Measurements from ENCODE around the gene SMAP1. TPM values are rescaled to one million over a fixed set of nuclear protein-coding genes. Genes with fewer than 3 reads are reported as not detected.

Gene SMAP1
- total RNA-seq, 3 donors from 2014 or later = 21.1 to 23.2 (median 22.6) TPM

- no peak overlapping the region for H3K4me3 Mint-ChIP-seq
- peaks cover 1% of the 10 kb centered on the region for H3K4me1 Mint-ChIP-seq (ENCODE audit: low read depth)
- ATAC-seq = no peak
- peaks cover 10% of the 10 kb centered on the region for H3K9me3 Mint-ChIP-seq
- no peak for DNase-seq
- H3K27me3 Mint-ChIP-seq (ENCODE audit: low read depth) = no peaks in the 10 kb centered on the region
- H3K36me3 Mint-ChIP-seq (ENCODE audit: insufficient read depth) = peaks cover 22% of the 10 kb centered on the region
Observed at GRCh38 chr6:70820778-70821177, 153.1 kb downstream of the SMAP1 start.

GRCh38 chr6:70821751-70822150 is 154.1 kb downstream of the SMAP1 start:
- H3K9me3 Mint-ChIP-seq = peaks cover 10% of the 10 kb centered on the region
- peaks cover 17% of the 10 kb centered on the region for H3K36me3 Mint-ChIP-seq (ENCODE audit: insufficient read depth)
- H3K27me3 Mint-ChIP-seq (ENCODE audit: low read depth) = no peaks in the 10 kb centered on the region
- ATAC-seq (no peak), DNase-seq (no peak)
- H3K4me3 Mint-ChIP-seq = no peak overlapping the region
- H3K4me1 Mint-ChIP-seq (ENCODE audit: low read depth) = peaks cover 1% of the 10 kb centered on the region

- no peak for ATAC-seq
Observed at GRCh38 chr6:70823651-70824050, 156.0 kb downstream of the SMAP1 start.

GRCh38 chr6:70831427-70831826 is 163.7 kb downstream of the SMAP1 start:
- no peaks in the 10 kb centered on the region for H3K4me1 Mint-ChIP-seq (ENCODE audit: low read depth)
- DNase-seq (no peak), ATAC-seq (no peak)
- peaks cover 7% of the 10 kb centered on the region for H3K36me3 Mint-ChIP-seq (ENCODE audit: insufficient read depth)
- peaks cover 4% of the 10 kb centered on the region for H3K9me3 Mint-ChIP-seq
- H3K4me3 Mint-ChIP-seq = no peak overlapping the region
- no peaks in the 10 kb centered on the region for H3K27me3 Mint-ChIP-seq (ENCODE audit: low read depth)

More at GRCh38 chr6:70823651-70824050, 156.0 kb downstream of the SMAP1 start:
- no peak for DNase-seq
- Mint-ChIP-seq H3K27me3 (ENCODE audit: low read depth) (no peaks in the 10 kb centered on the region), H3K36me3 (ENCODE audit: insufficient read depth) (peaks cover 17% of the 10 kb centered on the region), H3K9me3 (peaks cover 10% of the 10 kb centered on the region), H3K4me1 (ENCODE audit: low read depth) (peaks cover 1% of the 10 kb centered on the region), H3K4me3 (no peak overlapping the region)

GRCh38 chr6:70834520-70834919 is 166.8 kb downstream of the SMAP1 start:
- no peak for DNase-seq
- H3K36me3 Mint-ChIP-seq (ENCODE audit: insufficient read depth) = peaks cover 10% of the 10 kb centered on the region
- ATAC-seq = no peak
- H3K9me3 Mint-ChIP-seq = peaks cover 4% of the 10 kb centered on the region
- no peak overlapping the region for H3K4me3 Mint-ChIP-seq
- no peaks in the 10 kb centered on the region for H3K27me3 Mint-ChIP-seq (ENCODE audit: low read depth)
- peaks cover 2% of the 10 kb centered on the region for H3K4me1 Mint-ChIP-seq (ENCODE audit: low read depth)

- ATAC-seq = no peak
- no peak overlapping the region for H3K4me3 Mint-ChIP-seq
- no peaks in the 10 kb centered on the region for H3K9me3 Mint-ChIP-seq
- H3K27me3 Mint-ChIP-seq (ENCODE audit: low read depth) = no peaks in the 10 kb centered on the region
- DNase-seq = no peak
- peaks cover 10% of the 10 kb centered on the region for H3K36me3 Mint-ChIP-seq (ENCODE audit: insufficient read depth)
- peaks cover 2% of the 10 kb centered on the region for H3K4me1 Mint-ChIP-seq (ENCODE audit: low read depth)
Observed at GRCh38 chr6:70838907-70839285, 171.2 kb downstream of the SMAP1 start.

- Mint-ChIP-seq H3K4me3 (no peak overlapping the region), H3K9me3 (no peaks in the 10 kb centered on the region), H3K4me1 (ENCODE audit: low read depth) (peaks cover 2% of the 10 kb centered on the region), H3K27me3 (ENCODE audit: low read depth) (no peaks in the 10 kb centered on the region), H3K36me3 (ENCODE audit: insufficient read depth) (peaks cover 10% of the 10 kb centered on the region)
- no peak for DNase-seq
- ATAC-seq = no peak
Observed at GRCh38 chr6:70839286-70840266, 171.9 kb downstream of the SMAP1 start.

- ATAC-seq (no peak), DNase-seq (no peak)
- Mint-ChIP-seq H3K4me3 (no peak overlapping the region), H3K36me3 (ENCODE audit: insufficient read depth) (peaks cover 15% of the 10 kb centered on the region), H3K4me1 (ENCODE audit: low read depth) (peaks cover 6% of the 10 kb centered on the region), H3K9me3 (no peaks in the 10 kb centered on the region), H3K27me3 (ENCODE audit: low read depth) (no peaks in the 10 kb centered on the region)
Observed at GRCh38 chr6:70841112-70841511, 173.4 kb downstream of the SMAP1 start.

GRCh38 chr6:70842541-70842940 is 174.9 kb downstream of the SMAP1 start:
- H3K4me1 Mint-ChIP-seq (ENCODE audit: low read depth) = peaks cover 6% of the 10 kb centered on the region
- H3K9me3 Mint-ChIP-seq = no peaks in the 10 kb centered on the region
- ATAC-seq (no peak), DNase-seq (no peak)
- H3K27me3 Mint-ChIP-seq (ENCODE audit: low read depth) = no peaks in the 10 kb centered on the region
- no peak overlapping the region for H3K4me3 Mint-ChIP-seq
- H3K36me3 Mint-ChIP-seq (ENCODE audit: insufficient read depth) = peaks cover 18% of the 10 kb centered on the region

- no peak for DNase-seq
- ATAC-seq = no peak
- no peaks in the 10 kb centered on the region for H3K9me3 Mint-ChIP-seq
- H3K36me3 Mint-ChIP-seq (ENCODE audit: insufficient read depth) = peaks cover 20% of the 10 kb centered on the region
- no peak overlapping the region for H3K4me3 Mint-ChIP-seq
- H3K27me3 Mint-ChIP-seq (ENCODE audit: low read depth) = no peaks in the 10 kb centered on the region
- peaks cover 6% of the 10 kb centered on the region for H3K4me1 Mint-ChIP-seq (ENCODE audit: low read depth)
Observed at GRCh38 chr6:70843328-70843918, 175.7 kb downstream of the SMAP1 start.

- H3K4me3 Mint-ChIP-seq = no peak overlapping the region
- DNase-seq = no peak
- peaks cover 20% of the 10 kb centered on the region for H3K36me3 Mint-ChIP-seq (ENCODE audit: insufficient read depth)
- no peaks in the 10 kb centered on the region for H3K27me3 Mint-ChIP-seq (ENCODE audit: low read depth)
- H3K4me1 Mint-ChIP-seq (ENCODE audit: low read depth) = peaks cover 11% of the 10 kb centered on the region
- ATAC-seq = no peak
- no peaks in the 10 kb centered on the region for H3K9me3 Mint-ChIP-seq
Observed at GRCh38 chr6:70844301-70844700, 176.6 kb downstream of the SMAP1 start.

- ATAC-seq (no peak), DNase-seq (no peak)
- Mint-ChIP-seq H3K4me1 (ENCODE audit: low read depth) (peaks cover 10% of the 10 kb centered on the region), H3K27me3 (ENCODE audit: low read depth) (no peaks in the 10 kb centered on the region), H3K4me3 (no peak overlapping the region), H3K9me3 (no peaks in the 10 kb centered on the region), H3K36me3 (ENCODE audit: insufficient read depth) (peaks cover 18% of the 10 kb centered on the region)
Observed at GRCh38 chr6:70846207-70846835, 178.6 kb downstream of the SMAP1 start.

GRCh38 chr6:70847106-70848084 is 179.7 kb downstream of the SMAP1 start:
- ATAC-seq (no peak), DNase-seq (no peak)
- no peaks in the 10 kb centered on the region for H3K9me3 Mint-ChIP-seq
- H3K27me3 Mint-ChIP-seq (ENCODE audit: low read depth) = no peaks in the 10 kb centered on the region
- H3K4me1 Mint-ChIP-seq (ENCODE audit: low read depth) = peaks cover 10% of the 10 kb centered on the region
- peaks cover 17% of the 10 kb centered on the region for H3K36me3 Mint-ChIP-seq (ENCODE audit: insufficient read depth)
- no peak overlapping the region for H3K4me3 Mint-ChIP-seq
